ENCODE measurements around the gene PNMT.

DNA sequence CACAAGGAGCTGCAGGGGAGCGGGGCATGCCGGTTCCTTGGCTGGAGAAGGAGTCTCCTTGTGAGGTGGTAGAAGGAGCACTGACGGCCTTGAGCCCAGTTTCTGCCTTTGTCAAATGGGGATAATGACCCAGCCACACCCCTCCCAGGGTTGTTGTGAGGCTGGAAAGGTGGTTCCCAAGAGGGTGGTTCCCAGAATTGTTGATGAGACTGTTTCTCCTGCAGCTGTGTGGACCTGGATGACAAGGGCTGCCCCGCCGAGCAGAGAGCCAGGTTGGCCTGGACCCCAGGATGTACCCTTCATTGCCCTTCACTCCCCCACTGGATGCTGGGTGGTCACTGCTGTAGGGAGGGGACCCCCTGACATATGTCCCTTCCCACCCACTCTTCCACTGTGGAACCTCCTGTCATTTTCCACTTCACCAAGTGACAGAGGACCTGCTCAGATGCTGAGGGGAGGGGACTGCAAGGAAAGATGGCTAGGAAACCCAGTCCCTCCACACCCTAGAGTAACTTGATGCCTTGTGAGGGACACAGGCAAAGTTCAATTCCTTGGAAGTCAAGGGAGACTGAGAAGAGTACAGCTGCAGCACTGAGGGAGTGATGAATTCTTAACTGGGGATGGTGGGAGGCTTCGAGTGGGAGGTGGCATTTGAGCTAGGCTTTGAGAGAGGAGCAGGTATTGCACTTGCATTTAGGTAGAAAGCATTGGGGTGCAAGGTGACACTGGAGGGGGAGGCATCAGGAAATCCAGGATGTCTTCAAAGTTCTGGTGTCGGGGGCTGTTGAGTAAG lies 51.5 kb downstream of the PNMT start:
- TF ChIP-seq, protein P1, sequence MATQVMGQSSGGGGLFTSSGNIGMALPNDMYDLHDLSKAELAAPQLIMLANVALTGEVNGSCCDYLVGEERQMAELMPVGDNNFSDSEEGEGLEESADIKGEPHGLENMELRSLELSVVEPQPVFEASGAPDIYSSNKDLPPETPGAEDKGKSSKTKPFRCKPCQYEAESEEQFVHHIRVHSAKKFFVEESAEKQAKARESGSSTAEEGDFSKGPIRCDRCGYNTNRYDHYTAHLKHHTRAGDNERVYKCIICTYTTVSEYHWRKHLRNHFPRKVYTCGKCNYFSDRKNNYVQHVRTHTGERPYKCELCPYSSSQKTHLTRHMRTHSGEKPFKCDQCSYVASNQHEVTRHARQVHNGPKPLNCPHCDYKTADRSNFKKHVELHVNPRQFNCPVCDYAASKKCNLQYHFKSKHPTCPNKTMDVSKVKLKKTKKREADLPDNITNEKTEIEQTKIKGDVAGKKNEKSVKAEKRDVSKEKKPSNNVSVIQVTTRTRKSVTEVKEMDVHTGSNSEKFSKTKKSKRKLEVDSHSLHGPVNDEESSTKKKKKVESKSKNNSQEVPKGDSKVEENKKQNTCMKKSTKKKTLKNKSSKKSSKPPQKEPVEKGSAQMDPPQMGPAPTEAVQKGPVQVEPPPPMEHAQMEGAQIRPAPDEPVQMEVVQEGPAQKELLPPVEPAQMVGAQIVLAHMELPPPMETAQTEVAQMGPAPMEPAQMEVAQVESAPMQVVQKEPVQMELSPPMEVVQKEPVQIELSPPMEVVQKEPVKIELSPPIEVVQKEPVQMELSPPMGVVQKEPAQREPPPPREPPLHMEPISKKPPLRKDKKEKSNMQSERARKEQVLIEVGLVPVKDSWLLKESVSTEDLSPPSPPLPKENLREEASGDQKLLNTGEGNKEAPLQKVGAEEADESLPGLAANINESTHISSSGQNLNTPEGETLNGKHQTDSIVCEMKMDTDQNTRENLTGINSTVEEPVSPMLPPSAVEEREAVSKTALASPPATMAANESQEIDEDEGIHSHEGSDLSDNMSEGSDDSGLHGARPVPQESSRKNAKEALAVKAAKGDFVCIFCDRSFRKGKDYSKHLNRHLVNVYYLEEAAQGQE (IDR thresholded peaks at IDR 0.05; ENCODE audit: low read depth) = no peak
- TF ChIP-seq TAF1 (IDR thresholded peaks at IDR 0.05; ENCODE audit: low read depth) (no peak), MAX (IDR thresholded peaks at IDR 0.05) (no peak), EP300 (IDR thresholded peaks at IDR 0.05; ENCODE audit: borderline replicate concordance) (no peak), CREB1 (IDR thresholded peaks at IDR 0.05; ENCODE audit: low read depth) (no peak), NFIC (IDR thresholded peaks at IDR 0.05) (no peak), ZBTB7A (IDR thresholded peaks at IDR 0.05; ENCODE audit: low read depth) (no peak), YY1 (IDR thresholded peaks at IDR 0.05; ENCODE audit: low read depth) (no peak), EGR1 (IDR thresholded peaks at IDR 0.05) (no peak), FOXM1 (IDR thresholded peaks at IDR 0.05; ENCODE audit: borderline replicate concordance, low read depth) (no peak), CEBPB (IDR thresholded peaks at IDR 0.05) (no peak), RAD21 (IDR thresholded peaks at IDR 0.05; ENCODE audit: low read depth) (no peak), TCF12 (IDR thresholded peaks at IDR 0.05; ENCODE audit: low read depth) (no peak)
